Measurements from ENCODE around the gene HEATR5A.

HEATR5A gene

DNA sequence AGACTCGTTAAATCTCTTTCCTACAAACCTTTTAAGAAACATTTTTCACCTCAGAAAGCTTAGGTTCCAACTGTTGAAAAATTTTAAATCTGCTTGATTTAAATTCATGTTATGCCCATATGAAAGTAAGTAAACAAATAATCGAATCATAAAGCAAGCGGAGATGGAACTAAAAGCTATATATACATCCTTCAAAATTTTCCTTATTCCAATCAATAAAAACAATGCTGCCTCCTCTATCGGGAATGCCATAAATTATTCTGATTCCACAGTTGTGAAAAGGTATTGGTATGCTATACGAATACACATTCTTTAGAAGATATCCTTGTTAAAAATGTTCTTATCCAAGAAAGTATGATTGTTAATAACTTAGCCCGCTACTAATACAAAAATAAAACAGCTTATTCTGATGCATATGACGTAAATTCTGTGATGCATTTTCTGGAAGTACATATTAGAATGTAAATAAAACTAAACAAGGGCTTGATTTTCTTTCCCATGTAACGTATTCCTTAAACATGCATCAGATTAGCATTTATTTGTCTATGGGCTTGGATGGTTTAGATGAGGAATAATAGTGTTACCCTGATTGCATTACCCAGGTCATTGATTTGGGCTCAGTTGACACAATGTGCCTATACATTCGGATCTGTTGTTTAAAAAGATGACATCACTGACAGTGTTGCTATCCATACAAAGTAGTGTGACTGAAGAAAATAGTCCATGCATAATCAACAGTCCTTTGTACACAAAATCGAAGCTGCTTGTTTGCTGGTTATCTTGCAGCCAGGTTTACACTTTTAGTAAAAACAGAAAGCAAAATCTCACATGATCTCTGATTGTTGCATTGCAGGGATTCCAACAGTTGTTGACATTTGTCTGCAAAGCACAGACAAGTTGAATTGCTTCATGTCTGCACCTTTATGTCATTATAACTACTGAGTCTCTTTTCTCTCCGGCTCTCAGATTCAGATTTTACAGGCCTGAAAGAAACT lies 37.6 kb upstream of the HEATR5A start:
- TF ChIP-seq, protein P1, sequence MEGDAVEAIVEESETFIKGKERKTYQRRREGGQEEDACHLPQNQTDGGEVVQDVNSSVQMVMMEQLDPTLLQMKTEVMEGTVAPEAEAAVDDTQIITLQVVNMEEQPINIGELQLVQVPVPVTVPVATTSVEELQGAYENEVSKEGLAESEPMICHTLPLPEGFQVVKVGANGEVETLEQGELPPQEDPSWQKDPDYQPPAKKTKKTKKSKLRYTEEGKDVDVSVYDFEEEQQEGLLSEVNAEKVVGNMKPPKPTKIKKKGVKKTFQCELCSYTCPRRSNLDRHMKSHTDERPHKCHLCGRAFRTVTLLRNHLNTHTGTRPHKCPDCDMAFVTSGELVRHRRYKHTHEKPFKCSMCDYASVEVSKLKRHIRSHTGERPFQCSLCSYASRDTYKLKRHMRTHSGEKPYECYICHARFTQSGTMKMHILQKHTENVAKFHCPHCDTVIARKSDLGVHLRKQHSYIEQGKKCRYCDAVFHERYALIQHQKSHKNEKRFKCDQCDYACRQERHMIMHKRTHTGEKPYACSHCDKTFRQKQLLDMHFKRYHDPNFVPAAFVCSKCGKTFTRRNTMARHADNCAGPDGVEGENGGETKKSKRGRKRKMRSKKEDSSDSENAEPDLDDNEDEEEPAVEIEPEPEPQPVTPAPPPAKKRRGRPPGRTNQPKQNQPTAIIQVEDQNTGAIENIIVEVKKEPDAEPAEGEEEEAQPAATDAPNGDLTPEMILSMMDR (IDR thresholded peaks at IDR 0.05; ENCODE audit: low read depth, low read length), result no peak
- TF ChIP-seq POLR2A (IDR thresholded peaks at IDR 0.05; ENCODE audit: extremely low read depth, insufficient read length) (no peak), MYC (IDR thresholded peaks at IDR 0.05; ENCODE audit: low read depth, low read length) (no peak)
- TF ChIP-seq, protein P2, sequence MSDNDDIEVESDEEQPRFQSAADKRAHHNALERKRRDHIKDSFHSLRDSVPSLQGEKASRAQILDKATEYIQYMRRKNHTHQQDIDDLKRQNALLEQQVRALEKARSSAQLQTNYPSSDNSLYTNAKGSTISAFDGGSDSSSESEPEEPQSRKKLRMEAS (IDR thresholded peaks at IDR 0.05; ENCODE audit: low read depth, low read length), result no peak
- DNase-seq (ENCODE audit: low read depth), result no peak
- H3K4me3 ChIP-seq (ENCODE audit: low read depth, low read length), result peak overlapping the region; percentile 35

DNA sequence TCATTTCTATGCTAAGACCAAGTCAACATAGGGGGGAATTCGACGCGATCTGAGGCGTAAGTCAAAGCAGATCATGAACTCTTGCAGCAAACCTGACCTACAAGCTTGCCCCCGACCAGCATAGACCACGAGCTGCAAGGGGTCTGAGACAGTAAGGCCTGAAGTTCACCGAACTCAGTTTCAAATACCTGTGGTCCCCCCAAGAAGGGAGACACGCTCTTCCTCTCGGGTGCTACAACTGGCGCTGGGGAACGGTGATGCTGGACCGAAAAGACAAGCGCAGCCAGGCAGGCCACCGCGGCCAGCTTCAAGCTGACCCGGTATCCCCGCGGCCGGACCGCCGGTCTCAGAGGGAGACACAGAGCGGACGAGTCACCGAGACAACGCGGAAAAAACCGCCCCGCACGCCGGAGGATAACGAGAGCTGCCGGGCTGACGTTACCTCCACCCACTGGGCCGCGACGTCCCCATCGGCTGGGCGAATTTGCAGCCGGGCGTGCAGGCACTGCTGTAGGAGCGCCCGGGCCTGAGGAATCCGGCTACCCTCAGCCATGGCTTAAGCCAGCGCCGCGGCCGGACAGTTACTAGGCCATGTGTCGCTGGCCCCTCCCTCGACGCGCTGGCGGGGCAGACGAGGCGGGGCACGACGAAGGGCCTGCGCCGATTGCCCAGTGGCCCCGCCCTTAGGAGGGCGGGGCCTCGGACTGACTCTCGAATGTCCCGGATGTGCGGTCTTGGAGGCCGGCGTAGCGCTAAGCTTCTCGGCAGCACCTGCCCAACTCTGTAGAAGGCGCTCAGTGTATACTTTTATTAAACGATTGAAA lies 36.7 kb upstream of the HEATR5A start, which contains the start of gene DTD2:
Gene DTD2, minus strand, starts transcription at position 666 of the 824 bp plus-strand sequence. Its CDS starts 113 bp downstream, at position 553.
- TF ChIP-seq, protein P1 (IDR thresholded peaks at IDR 0.05; ENCODE audit: low read depth, low read length), result no peak
- TF ChIP-seq POLR2A (IDR thresholded peaks at IDR 0.05; ENCODE audit: extremely low read depth, insufficient read length) (peak; percentile 78), MYC (IDR thresholded peaks at IDR 0.05; ENCODE audit: low read depth, low read length) (peak; percentile 88)
- TF ChIP-seq, protein P2 (IDR thresholded peaks at IDR 0.05; ENCODE audit: low read depth, low read length), result peak; percentile 83
- DNase-seq (ENCODE audit: low read depth), result peak; percentile 94
- peak within 1 kb of the TSS; percentile 86 for H3K4me3 ChIP-seq (ENCODE audit: low read depth, low read length)

DNA sequence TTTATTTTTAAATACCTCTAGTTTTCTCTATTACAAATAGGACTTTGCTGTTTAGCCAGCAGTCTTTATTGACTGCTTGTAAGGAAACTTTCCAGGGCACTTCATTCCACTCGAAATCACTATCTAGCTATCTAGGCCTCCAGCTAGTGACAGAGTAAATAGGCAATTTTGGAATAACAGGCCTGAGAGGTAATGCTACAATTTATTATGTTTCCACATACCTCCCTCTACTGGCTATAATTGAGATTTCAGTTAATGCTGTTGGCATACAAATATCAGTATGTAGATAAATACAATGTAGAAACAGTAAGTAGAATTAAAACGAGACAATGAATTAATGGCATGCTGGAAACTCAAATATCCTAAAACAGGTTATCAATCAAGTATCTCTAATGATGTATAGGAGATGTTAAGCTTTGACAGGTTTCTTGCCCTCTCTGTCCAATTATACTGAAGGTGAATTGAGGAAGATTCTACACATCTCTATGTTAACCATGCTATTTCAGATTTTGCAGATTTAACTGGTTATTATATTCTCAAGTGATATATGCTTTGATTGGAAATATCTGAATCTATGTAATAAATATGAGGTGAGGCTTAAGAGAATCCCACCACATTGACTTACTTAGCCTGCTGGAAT lies 29.7 kb upstream of the HEATR5A start:
- no peak overlapping the region for H3K4me3 ChIP-seq (ENCODE audit: low read depth, low read length)
- DNase-seq (ENCODE audit: low read depth), result peak; percentile 55
- TF ChIP-seq, protein P1 (IDR thresholded peaks at IDR 0.05; ENCODE audit: low read depth, low read length), result peak; percentile 31
- TF ChIP-seq, protein P2 (IDR thresholded peaks at IDR 0.05; ENCODE audit: low read depth, low read length), result no peak

DNA sequence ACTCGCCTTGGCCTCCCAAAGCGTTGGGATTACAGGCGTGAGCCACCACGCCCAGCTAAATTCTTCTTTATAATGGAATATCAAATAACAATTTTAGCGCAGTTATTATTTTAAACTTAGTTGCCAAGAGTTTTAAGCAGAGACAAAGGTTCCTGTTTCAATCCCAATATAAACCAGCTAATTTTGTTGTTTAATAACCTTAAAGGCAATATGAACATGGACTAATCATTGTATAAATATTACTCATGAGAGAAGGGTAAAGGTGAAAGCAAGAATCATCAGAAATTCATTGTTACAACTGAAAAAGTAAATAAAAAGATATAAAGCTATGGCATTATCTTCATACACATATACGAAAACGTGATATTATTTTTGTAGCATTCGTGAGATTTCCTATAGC lies 28.8 kb upstream of the HEATR5A start:
- DNase-seq (ENCODE audit: low read depth), result no peak
- TF ChIP-seq POLR2A (IDR thresholded peaks at IDR 0.05; ENCODE audit: extremely low read depth, insufficient read length) (no peak), MYC (IDR thresholded peaks at IDR 0.05; ENCODE audit: low read depth, low read length) (no peak)
- TF ChIP-seq, protein P1 (IDR thresholded peaks at IDR 0.05; ENCODE audit: low read depth, low read length), result no peak
- TF ChIP-seq, protein P2 (IDR thresholded peaks at IDR 0.05; ENCODE audit: low read depth, low read length), result no peak
- H3K4me3 ChIP-seq (ENCODE audit: low read depth, low read length), result no peak overlapping the region

DNA sequence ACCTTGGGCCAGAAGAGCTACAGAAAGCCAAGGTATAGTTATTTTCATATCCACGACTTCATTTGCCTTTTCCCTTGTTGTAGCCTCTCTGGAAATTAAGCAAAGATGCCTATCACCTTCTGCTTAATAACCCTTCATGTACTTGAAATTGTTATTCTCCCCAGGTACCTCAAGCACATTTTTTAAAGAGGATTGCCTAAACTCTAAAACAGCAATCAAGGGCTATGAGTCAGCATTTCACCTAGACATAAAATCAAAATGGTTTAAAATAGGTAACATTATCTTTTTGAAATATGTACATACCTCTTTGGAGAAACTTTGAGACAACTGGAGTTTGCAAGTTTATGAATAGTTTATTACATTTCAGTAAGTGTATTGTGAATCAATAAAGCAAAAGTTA lies 25.4 kb upstream of the HEATR5A start:
- DNase-seq (ENCODE audit: low read depth), result no peak
- TF ChIP-seq, protein P1 (IDR thresholded peaks at IDR 0.05; ENCODE audit: low read depth, low read length), result no peak
- TF ChIP-seq POLR2A (IDR thresholded peaks at IDR 0.05; ENCODE audit: extremely low read depth, insufficient read length) (no peak), MYC (IDR thresholded peaks at IDR 0.05; ENCODE audit: low read depth, low read length) (no peak)
- TF ChIP-seq, protein P2 (IDR thresholded peaks at IDR 0.05; ENCODE audit: low read depth, low read length), result no peak
- no peak overlapping the region for H3K4me3 ChIP-seq (ENCODE audit: low read depth, low read length)

Measured in NB4 (cell line).